ENCODE results near the gene WASL.

Gene WASL

DNA sequence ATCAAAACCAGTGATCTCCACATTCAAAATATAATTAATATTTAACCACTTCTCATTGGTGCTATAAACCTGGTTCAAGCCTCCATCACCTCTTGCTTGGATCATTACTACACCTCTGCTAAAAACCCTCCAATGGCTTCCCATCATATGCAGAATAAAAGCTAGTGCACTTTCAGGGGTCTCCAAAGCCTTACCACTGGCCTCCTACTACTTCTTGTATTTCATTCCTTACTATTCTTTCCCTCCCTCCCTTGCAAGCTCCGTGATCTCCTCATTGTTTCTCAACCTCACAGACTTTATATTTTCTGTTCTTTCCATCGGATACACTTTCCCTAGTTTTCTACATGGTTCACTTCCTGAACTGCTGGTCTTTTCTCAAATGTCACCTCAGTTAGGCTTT lies 61.6 kb downstream of the WASL start:
- peaks cover 28% of the 10 kb centered on the region for H3K36me3 ChIP-seq (ENCODE audit: insufficient read depth, low read length)
- no peak overlapping the region for H3K9ac ChIP-seq (ENCODE audit: low read length)
- H3K4me1 ChIP-seq (ENCODE audit: insufficient read depth, low read length), result no peaks in the 10 kb centered on the region
- no peaks in the 10 kb centered on the region for H3K27me3 ChIP-seq (ENCODE audit: control insufficient read depth in 1 of 2, insufficient read depth in 2 of 2, low read length in 2 of 2)
- no peaks in the 10 kb centered on the region for H3K9me3 ChIP-seq (ENCODE audit: low read length)
- no peak overlapping the region for H3K4me3 ChIP-seq (ENCODE audit: low read depth in 1 of 2, low read length in 2 of 2)
- no peak overlapping the region for H3K27ac ChIP-seq (ENCODE audit: low read depth, low read length)

DNA sequence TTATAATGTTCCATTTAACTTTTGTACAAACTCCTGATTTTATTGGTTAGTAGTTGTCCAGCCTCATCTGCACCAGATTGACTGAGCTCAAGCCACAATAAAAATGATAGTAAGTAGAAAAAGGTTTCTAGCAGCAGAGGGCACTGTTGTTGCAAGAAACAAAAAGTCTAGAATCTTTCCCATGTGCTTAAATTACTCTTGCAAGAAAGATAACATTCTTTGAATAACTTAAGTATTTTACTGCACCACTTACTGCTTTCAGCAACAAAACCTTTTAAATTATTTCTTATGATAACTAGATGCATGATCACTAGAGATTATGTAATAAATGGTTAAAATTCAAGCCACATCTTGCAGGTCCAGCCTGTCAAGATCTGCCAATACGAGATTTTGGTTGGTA lies 66.1 kb downstream of the WASL start:
- Histone ChIP-seq H3K9ac (ENCODE audit: low read length) (no peak overlapping the region), H3K4me1 (ENCODE audit: insufficient read depth, low read length) (no peaks in the 10 kb centered on the region), H3K27me3 (ENCODE audit: control insufficient read depth in 1 of 2, insufficient read depth in 2 of 2, low read length in 2 of 2) (no peaks in the 10 kb centered on the region), H3K27ac (ENCODE audit: low read depth, low read length) (no peak overlapping the region), H3K36me3 (ENCODE audit: insufficient read depth, low read length) (peaks cover 14% of the 10 kb centered on the region), H3K9me3 (ENCODE audit: low read length) (no peaks in the 10 kb centered on the region), H3K4me3 (ENCODE audit: low read depth in 1 of 2, low read length in 2 of 2) (no peak overlapping the region)

DNA sequence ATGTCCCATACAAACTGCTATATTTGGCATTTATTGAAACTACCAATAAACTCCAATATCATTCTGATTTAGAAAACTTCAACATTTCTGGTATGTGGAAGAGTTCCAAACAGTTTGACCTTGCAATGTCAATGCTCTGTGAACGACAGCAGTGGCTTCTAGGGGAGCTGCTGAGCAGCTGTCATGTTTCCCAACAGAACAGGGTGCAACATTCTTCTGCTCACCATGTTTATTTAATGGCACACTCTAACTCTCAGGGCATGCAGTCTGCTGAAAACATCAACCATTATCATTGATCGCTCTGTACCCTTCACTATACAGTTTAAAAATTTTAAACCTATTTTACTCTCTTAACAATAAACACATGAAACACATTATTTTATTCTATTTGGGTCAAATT lies 67.2 kb downstream of the WASL start:
- no peak overlapping the region for H3K9ac ChIP-seq (ENCODE audit: low read length)
- no peak overlapping the region for H3K27ac ChIP-seq (ENCODE audit: low read depth, low read length)
- H3K4me1 ChIP-seq (ENCODE audit: insufficient read depth, low read length), result peaks cover 3% of the 10 kb centered on the region
- no peak overlapping the region for H3K4me3 ChIP-seq (ENCODE audit: low read depth in 1 of 2, low read length in 2 of 2)
- no peaks in the 10 kb centered on the region for H3K27me3 ChIP-seq (ENCODE audit: control insufficient read depth in 1 of 2, insufficient read depth in 2 of 2, low read length in 2 of 2)
- H3K36me3 ChIP-seq (ENCODE audit: insufficient read depth, low read length), result peaks cover 14% of the 10 kb centered on the region
- no peaks in the 10 kb centered on the region for H3K9me3 ChIP-seq (ENCODE audit: low read length)

DNA sequence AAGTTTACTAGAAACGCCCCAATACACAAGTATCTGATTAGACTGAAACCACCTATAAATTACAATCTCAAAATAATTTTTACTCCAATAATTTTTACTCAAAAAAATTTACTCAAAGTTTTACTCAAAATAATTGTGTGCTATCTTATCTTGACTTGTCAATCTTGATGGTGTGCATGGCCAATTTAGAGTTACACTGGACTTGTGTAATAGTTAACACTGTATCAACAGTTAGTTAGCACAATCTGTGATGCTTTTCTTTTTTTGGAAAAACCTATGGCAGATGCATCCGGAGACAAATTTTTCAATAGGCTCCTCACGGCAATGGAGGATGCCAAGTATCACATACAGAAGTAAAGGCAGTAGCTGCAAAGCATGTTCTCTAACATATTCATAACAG lies 68.2 kb downstream of the WASL start:
- Histone ChIP-seq H3K36me3 (ENCODE audit: insufficient read depth, low read length) (peaks cover 14% of the 10 kb centered on the region), H3K27ac (ENCODE audit: low read depth, low read length) (no peak overlapping the region), H3K27me3 (ENCODE audit: control insufficient read depth in 1 of 2, insufficient read depth in 2 of 2, low read length in 2 of 2) (no peaks in the 10 kb centered on the region), H3K4me3 (ENCODE audit: low read depth in 1 of 2, low read length in 2 of 2) (no peak overlapping the region), H3K4me1 (ENCODE audit: insufficient read depth, low read length) (peaks cover 8% of the 10 kb centered on the region), H3K9ac (ENCODE audit: low read length) (no peak overlapping the region), H3K9me3 (ENCODE audit: low read length) (no peaks in the 10 kb centered on the region)

DNA sequence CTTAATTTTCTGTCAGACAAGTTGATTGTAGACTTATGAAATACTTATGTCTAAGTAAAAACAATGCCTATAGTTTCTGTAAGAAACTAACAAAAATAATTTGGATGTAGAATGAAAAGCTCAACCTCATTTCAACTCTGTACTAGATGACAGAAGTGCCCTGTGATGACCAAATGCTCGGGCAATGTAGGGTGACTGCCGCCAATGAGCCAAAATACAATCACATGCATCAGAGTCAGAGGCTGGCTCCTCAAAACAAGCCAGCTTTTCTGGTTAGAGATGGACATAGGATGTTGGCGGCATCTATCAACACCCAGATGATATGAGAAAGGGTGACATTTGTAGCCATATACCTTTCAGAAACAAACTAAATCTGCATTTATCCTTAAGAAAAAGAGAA lies 69.2 kb downstream of the WASL start:
- no peaks in the 10 kb centered on the region for H3K27me3 ChIP-seq (ENCODE audit: control insufficient read depth in 1 of 2, insufficient read depth in 2 of 2, low read length in 2 of 2)
- no peak overlapping the region for H3K4me3 ChIP-seq (ENCODE audit: low read depth in 1 of 2, low read length in 2 of 2)
- no peaks in the 10 kb centered on the region for H3K9me3 ChIP-seq (ENCODE audit: low read length)
- peaks cover 14% of the 10 kb centered on the region for H3K36me3 ChIP-seq (ENCODE audit: insufficient read depth, low read length)
- H3K4me1 ChIP-seq (ENCODE audit: insufficient read depth, low read length), result peaks cover 16% of the 10 kb centered on the region
- no peak overlapping the region for H3K9ac ChIP-seq (ENCODE audit: low read length)
- no peak overlapping the region for H3K27ac ChIP-seq (ENCODE audit: low read depth, low read length)

DNA sequence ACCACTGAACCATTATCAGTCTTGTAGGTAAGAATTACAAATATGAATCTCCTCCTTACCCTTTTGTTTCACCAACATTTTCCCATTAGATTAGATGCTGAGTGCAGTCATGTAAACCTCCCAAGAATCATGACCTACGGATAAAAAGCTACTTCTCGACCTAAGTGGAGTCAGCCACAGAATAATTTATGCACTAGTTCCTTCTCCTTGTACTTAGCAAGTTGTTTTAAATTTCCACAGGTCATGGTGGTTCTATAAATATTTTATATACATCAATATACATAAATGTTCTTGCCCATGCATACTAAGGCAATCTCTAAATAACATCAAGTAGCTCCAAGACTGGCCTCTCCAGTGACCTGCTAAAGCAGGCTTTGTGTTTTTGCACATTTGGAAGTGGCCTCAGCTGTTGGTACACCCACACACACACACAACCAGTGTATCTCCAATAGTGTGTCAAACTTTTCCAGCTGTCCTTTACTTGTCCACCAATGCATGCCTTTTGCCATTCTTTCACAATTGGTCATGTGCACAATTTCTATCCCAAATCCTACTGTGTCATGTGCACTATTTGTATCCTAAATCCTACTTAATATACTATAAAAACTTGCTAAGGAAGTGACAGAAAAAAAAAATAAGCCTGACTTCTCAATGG lies 71.6 kb downstream of the WASL start:
- H3K9ac ChIP-seq (ENCODE audit: low read length), result no peak overlapping the region

DNA sequence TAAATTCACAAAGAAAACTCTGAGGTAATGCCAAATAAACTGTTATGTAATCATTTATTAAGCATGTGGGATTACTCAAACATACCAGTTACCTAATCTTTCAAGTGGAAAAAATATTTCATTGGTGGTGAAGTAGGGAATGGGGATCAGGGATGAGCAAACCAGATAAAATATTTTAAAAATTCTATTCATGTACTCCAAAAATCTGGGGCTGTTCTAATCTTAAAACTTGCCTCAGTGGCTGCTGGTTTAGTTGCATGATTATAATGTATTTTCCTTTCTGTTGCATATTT lies 73.7 kb downstream of the WASL start:
- Histone ChIP-seq H3K9ac (ENCODE audit: low read length) (no peak overlapping the region), H3K27ac (ENCODE audit: low read depth, low read length) (no peak overlapping the region), H3K27me3 (ENCODE audit: control insufficient read depth in 1 of 2, insufficient read depth in 2 of 2, low read length in 2 of 2) (no peaks in the 10 kb centered on the region), H3K4me3 (ENCODE audit: low read depth in 1 of 2, low read length in 2 of 2) (no peak overlapping the region), H3K9me3 (ENCODE audit: low read length) (no peaks in the 10 kb centered on the region), H3K4me1 (ENCODE audit: insufficient read depth, low read length) (peaks cover 18% of the 10 kb centered on the region), H3K36me3 (ENCODE audit: insufficient read depth, low read length) (peaks cover 6% of the 10 kb centered on the region)

More for the DNA sequence above, 71.6 kb downstream of the WASL start:
- Histone ChIP-seq H3K27me3 (ENCODE audit: control insufficient read depth in 1 of 2, insufficient read depth in 2 of 2, low read length in 2 of 2) (no peaks in the 10 kb centered on the region), H3K36me3 (ENCODE audit: insufficient read depth, low read length) (peaks cover 6% of the 10 kb centered on the region), H3K4me1 (ENCODE audit: insufficient read depth, low read length) (peaks cover 18% of the 10 kb centered on the region), H3K9me3 (ENCODE audit: low read length) (no peaks in the 10 kb centered on the region), H3K4me3 (ENCODE audit: low read depth in 1 of 2, low read length in 2 of 2) (no peak overlapping the region), H3K27ac (ENCODE audit: low read depth, low read length) (no peak overlapping the region)

DNA sequence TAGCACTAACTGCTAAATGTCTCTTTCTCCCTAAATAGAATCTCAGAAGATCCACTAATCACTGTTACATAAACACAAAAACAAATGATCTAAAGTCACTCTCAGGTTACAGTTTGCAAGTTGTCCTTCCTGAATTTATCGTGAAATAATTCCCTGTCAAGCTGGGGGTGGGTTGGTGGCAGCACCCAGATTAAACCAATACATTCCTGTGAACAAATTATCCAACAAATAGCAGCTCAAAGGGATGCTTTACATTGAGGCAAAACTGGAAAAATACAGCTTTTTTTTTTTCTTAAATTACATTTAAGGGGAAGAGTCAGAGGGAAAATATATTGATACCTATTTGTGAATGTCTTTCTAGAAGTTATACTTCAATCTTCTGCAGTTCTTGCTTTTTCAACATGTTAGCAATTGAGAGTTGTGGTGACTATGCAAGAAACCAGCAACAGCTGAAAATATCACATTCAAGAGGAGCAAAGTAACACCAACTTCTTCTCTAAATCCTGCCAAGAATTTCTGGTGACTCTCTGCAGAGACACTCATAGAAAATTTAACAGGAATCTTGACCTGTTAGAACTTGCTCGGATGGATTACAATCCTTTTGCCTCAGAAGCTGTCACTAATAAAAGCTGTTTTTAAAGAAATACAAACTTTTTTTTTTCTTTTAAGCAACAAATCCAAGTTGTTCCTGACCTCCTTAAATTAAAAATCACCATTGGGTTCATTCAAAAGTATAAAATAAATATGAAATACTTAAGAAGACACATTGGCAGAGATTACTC lies 74.2 kb downstream of the WASL start:
- Histone ChIP-seq H3K27ac (ENCODE audit: low read depth, low read length) (no peak overlapping the region), H3K27me3 (ENCODE audit: control insufficient read depth in 1 of 2, insufficient read depth in 2 of 2, low read length in 2 of 2) (no peaks in the 10 kb centered on the region), H3K4me3 (ENCODE audit: low read depth in 1 of 2, low read length in 2 of 2) (no peak overlapping the region), H3K36me3 (ENCODE audit: insufficient read depth, low read length) (peaks cover 6% of the 10 kb centered on the region), H3K9me3 (ENCODE audit: low read length) (no peaks in the 10 kb centered on the region), H3K9ac (ENCODE audit: low read length) (no peak overlapping the region), H3K4me1 (ENCODE audit: insufficient read depth, low read length) (peaks cover 18% of the 10 kb centered on the region)

DNA sequence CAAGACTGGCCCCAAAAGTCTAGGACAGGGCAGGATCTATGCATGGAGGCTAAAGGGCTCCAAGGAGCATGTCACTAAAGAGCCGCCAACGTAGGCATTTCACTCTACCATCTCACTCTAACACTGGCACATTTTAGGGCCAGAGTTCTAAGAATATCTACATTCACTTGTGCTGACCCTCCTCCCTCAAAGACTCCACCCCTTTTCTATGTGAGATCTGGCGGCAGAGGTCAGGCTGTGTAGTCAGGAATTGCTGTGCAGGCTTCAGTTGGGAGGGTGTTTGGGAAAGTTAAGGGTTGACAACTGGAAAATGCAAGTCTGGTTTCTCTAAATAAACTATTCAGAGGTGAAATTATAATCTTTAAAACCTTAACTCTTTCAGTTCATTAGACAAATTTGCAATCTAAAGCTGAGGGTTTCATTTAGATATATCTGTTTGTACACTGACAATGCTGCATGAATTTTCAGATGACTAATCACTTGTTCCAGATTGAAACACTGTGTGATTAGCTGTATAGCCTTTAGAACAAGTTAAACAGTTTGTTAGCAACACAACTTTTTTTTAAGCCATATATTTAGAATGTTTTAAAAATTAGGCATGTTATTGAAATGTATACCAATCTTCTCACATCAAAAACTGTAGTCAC lies 74.9 kb downstream of the WASL start:
- no peak overlapping the region for H3K4me3 ChIP-seq (ENCODE audit: low read depth in 1 of 2, low read length in 2 of 2)
- H3K36me3 ChIP-seq (ENCODE audit: insufficient read depth, low read length), result peaks cover 6% of the 10 kb centered on the region
- H3K9ac ChIP-seq (ENCODE audit: low read length), result no peak overlapping the region
- peaks cover 18% of the 10 kb centered on the region for H3K4me1 ChIP-seq (ENCODE audit: insufficient read depth, low read length)
- H3K9me3 ChIP-seq (ENCODE audit: low read length), result no peaks in the 10 kb centered on the region
- H3K27me3 ChIP-seq (ENCODE audit: control insufficient read depth in 1 of 2, insufficient read depth in 2 of 2, low read length in 2 of 2), result no peaks in the 10 kb centered on the region
- H3K27ac ChIP-seq (ENCODE audit: low read depth, low read length), result no peak overlapping the region

DNA sequence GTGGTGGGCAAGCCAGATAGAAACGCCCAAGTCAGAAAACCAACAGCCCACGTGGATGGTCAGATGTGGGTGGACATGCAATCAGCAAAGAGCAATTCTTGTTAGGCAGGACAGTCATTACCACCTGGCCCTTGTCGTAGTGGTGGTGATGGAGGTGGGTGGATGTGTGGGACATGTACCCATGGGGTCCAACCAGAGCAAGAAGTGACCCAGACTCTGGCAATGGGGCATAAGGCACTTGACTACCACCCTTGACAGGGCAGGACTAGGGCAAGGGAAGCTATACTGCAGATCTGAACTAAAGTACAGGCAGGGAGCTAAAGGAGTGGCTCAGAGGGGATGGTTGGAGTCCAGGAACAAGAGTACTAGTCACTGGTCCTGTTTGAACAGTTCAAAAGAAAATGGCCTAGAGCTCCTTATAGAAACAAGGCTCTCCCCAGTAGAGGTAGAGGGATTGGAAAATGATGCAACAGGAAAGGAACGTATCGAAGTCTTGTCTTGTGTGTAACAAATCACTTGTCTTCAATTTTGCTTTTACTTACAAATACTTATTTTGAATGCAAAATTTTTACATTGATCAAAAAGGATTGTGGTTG lies 75.6 kb downstream of the WASL start:
- Histone ChIP-seq H3K9ac (ENCODE audit: low read length) (no peak overlapping the region), H3K27me3 (ENCODE audit: control insufficient read depth in 1 of 2, insufficient read depth in 2 of 2, low read length in 2 of 2) (no peaks in the 10 kb centered on the region), H3K4me3 (ENCODE audit: low read depth in 1 of 2, low read length in 2 of 2) (no peak overlapping the region), H3K36me3 (ENCODE audit: insufficient read depth, low read length) (no peaks in the 10 kb centered on the region), H3K9me3 (ENCODE audit: low read length) (no peaks in the 10 kb centered on the region), H3K27ac (ENCODE audit: low read depth, low read length) (no peak overlapping the region), H3K4me1 (ENCODE audit: insufficient read depth, low read length) (peaks cover 18% of the 10 kb centered on the region)

DNA sequence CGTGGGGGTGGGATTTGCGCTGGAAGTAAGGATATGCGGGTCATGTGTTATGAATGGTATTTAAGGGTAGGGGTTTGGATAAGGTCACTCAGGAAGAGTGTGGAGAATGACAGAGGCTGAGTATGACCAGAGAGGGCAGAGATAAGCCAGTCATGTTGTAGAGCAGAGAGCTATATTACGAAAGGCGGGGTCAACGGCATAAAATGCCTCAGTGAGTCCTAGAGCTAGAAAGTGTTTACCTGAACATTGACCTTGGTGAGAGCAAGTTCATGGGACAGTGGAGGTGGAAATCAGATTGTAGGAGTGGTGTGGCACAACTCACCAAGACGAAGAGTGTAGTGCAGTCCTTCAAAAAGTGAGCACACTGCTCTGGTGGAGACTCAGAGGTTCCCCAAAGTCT lies 79.3 kb downstream of the WASL start:
- Histone ChIP-seq H3K27ac (ENCODE audit: low read depth, low read length) (no peak overlapping the region), H3K27me3 (ENCODE audit: control insufficient read depth in 1 of 2, insufficient read depth in 2 of 2, low read length in 2 of 2) (no peaks in the 10 kb centered on the region), H3K9ac (ENCODE audit: low read length) (no peak overlapping the region), H3K9me3 (ENCODE audit: low read length) (no peaks in the 10 kb centered on the region), H3K4me3 (ENCODE audit: low read depth in 1 of 2, low read length in 2 of 2) (no peak overlapping the region), H3K36me3 (ENCODE audit: insufficient read depth, low read length) (no peaks in the 10 kb centered on the region), H3K4me1 (ENCODE audit: insufficient read depth, low read length) (peaks cover 1% of the 10 kb centered on the region)
